ENCODE data around the gene PRM3.

The PRM3 gene

GRCh38 chr16:11242658-11243057 lies 30.8 kb downstream of the PRM3 start:
- DNase-seq, result no peak

DNA sequence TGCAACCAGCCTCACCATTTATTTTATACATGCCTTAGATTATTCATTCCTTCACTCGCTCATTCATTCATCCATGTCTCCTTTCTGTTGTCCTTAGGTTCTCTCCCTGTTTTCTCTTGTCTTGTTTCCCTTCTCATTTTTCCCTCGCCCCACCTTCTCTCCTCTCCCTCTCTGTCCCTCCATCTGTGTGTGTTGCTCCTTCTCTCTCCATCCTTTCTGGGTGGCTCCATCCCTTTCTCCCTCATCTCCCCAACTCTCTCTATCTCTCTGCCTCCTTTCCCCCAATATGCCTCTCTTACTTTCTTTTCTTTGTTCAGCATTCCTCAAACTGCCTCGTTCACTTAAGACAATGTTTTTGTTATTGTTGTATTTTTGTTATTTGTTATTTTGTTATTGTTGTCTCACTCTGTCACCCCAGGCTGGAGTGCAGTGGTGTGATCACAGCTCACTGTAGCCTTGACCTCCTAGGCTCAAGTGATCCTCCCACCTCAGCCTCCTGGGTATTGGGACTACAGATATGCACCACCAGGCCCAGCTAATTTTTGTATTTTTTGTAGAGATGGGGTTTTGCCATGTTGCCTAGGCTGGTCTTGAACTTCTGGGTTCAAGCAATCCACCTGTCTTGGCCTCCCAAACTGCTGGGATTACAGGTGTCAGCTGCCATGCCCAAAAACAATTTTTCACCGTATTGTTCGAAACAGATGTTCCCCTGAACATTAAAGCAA lies 31.8 kb downstream of the PRM3 start:
- DNase-seq, result no peak

- DNase-seq, result no peak
Observed at GRCh38 chr16:11240636-11241473, 32.6 kb downstream of the PRM3 start.

- no peak for DNase-seq
Observed at GRCh38 chr16:11239644-11240632, 33.5 kb downstream of the PRM3 start.

GRCh38 chr16:11238272-11239202 lies 34.9 kb downstream of the PRM3 start:
- DNase-seq, result no peak

GRCh38 chr16:11236461-11237254 lies 36.8 kb downstream of the PRM3 start:
- DNase-seq, result no peak

GRCh38 chr16:11235703-11235991 lies 37.8 kb downstream of the PRM3 start:
- no peak for DNase-seq

- DNase-seq, result no peak
Observed at GRCh38 chr16:11234884-11235702, 38.3 kb downstream of the PRM3 start.

GRCh38 chr16:11233727-11234376 lies 39.6 kb downstream of the PRM3 start:
- DNase-seq, result peak; percentile 76

- DNase-seq, result peak; percentile 89
Observed at GRCh38 chr16:11232852-11233726, 40.3 kb downstream of the PRM3 start.

GRCh38 chr16:11232302-11232851 lies 41.1 kb downstream of the PRM3 start:
- no peak for DNase-seq

DNA sequence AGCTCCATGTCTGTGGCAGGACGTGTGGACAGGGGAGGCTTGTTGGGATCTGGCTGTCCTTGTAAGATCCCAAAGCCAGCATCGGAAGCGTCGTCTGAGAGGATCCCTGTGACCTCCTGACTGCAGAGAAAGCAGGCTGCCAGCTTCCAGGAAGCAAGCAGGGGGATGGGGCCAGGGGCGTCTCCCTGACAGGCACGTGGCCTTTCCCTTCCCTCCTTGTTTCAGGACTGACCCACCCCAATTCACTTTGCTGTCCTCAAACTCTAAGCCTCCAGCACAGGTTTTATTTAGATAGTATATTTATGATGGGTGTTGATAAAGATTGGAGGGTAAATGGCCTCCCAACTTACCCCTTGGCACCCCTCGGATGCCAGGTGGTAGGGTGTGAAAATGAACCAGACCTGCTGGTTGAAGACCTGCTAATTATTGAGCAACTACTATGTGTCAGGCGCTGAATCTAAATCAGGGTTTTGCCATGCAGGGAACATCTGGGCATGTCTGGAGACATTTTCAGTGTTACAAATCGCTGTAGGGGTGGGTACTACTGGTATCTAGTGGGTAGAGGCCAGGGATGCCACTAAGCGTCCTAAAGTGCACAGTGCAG lies 42.0 kb downstream of the PRM3 start:
- DNase-seq, result no peak

GRCh38 chr16:11229906-11230305 lies 43.5 kb downstream of the PRM3 start:
- DNase-seq, result no peak

- no peak for DNase-seq
Observed at GRCh38 chr16:11229432-11229831, 44.0 kb downstream of the PRM3 start.

DNA sequence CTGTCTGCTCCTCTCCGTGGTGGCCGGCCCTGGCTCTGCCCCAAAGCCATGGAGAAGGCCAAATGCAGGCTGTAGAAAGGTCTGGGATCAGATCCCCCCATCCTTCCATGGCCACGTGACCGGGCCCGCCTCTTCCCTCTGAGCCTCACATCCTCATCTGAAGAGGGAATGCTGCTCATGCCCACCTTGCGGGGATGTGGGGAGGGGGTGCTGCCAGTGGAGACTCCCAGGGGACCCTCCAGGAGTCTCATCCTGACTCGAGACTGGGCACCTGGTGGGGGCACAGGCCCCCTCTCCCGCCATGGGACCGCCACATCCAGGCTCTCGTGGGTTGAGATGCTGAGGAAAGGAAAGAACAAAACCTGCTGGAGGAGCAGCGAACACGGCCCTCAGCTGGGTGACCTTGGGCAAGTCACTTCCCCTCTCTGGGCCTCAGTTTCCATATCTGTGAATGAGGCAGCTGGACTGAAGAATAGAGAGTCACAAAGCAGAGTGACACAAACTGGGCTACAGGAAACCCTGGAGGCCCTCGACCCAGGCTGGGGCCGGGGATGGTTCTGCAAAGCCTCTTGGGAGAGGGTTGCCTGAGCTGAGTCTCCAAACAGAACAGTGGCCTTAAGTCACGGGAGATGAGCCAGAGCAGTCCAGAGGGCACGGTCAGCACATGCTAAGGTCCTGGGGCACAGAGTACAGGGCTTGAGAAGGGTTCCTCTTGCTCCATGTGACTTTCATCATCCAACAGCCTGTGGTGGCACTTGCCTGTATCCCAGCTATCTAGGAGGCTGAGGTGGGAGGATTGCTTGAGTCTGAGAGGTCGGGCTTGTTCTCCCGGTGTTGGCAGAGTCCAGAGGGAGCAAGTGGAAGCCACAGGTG lies 47.5 kb downstream of the PRM3 start:
- no peak for DNase-seq

DNA sequence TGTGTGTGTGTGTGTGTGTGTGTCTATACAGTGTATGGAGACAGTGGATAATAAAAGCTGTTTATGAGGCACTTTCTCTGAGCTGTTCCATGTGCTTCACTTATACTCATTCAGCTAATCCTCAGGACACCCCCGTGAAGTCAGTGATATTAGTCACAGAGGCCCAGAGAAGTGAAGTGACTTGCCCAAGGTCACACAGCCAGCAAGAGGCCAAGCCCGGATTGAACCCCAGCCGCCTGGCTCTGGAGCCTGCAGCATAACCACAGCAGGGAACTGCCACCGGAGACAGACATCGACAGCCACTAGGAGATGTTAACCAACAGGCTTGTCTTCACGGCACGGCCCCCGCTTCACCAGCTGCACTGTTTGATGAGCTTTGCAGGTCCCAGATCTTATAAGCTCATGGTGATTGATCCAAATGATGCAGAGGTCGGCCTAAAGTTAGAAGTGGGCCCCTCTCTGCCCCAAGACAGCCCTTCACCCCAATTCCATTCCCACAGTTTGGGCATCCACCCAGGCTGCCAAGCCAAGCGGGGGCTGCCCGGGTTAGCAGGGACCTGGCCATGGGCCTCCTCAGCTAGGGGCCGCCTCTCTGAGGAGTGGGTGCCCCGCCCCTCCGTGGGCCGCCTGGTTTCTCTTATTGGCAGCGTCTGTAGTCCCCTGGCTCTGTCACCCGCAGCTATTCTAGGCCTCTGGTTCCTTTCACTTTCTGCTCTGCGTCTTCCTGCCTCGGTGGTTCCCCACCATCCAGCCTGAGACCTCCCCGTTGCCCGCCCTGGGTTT lies 48.3 kb downstream of the PRM3 start:
- DNase-seq, result peak; percentile 79

Data from stimulated activated naive CD4-positive, alpha-beta T cell treated with Interleukin-2 at 50 U/mL for 16 hours (primary cell).